HepG2 (cell line): ENCODE data around the gene PLXNB2. TPM values are rescaled to one million over a fixed set of nuclear protein-coding genes. Genes with fewer than 3 reads are reported as not detected.

ENCODE experiments used
- ATAC-seq: fragments of 200-7000 bp; cut with Tn5 transposase; 3 replicates; pipeline ENCODE4 v1.9.1; 2020; ENCODE audit warnings: mild to moderate bottlenecking, moderate library complexity
- Bru-seq: library from RNA; stranded (reverse); fragments of 400-500 nt; gene quantifications from one replicate; lab custom pipeline; 2021; lab: Mats Ljungman, UMichigan
- BruChase-seq, 2 experiments: library from RNA; stranded (reverse); fragments of 400-500 nt; gene quantifications; one replicate each; lab custom pipeline; 2021; lab: Mats Ljungman, UMichigan
- BruUV-seq: library from RNA; stranded (reverse); fragments of 400-500 nt; replicated peaks from 2 replicates; lab custom pipeline; 2021; lab: Mats Ljungman, UMichigan
- CTCF ChIA-PET: fragments of 300-600 bp; formaldehyde crosslinking; extraction: SDS; loops from one replicate; lab custom pipeline; 2021; ENCODE audit warnings: low total read pairs, inconsistent platforms, low intra/inter-chr PET ratio; lab: Yijun Ruan, JAX
- POLR2A ChIA-PET: fragments of 350-600 bp; sonication (Branson Sonifier 250); formaldehyde crosslinking; loops from one replicate; lab custom pipeline; 2020; ENCODE audit warnings: antibody characterized with exemption, inconsistent platforms; lab: Yijun Ruan, JAX
- DNase-seq: peaks from one replicate; pipeline ENCODE4 v3.0.0-alpha.2; 2015; ENCODE audit warnings: low spot score
- FAIRE-seq: peaks from 3 replicates; lab custom pipeline; 2011; peaks lifted over from hg19 to GRCh38; lab: Jason Lieb, UNC
- H2AFZ ChIP-seq: one replicate; pipeline ENCODE4 v1.6.1; 2011; ENCODE audit warnings: low read length, inconsistent platforms
- H3K27ac ChIP-seq: fragments of 300-600 bp; 3 replicates; pipeline ENCODE4 v1.8.0; 2011; ENCODE audit warnings: mixed run types, mild to moderate bottlenecking, mixed read lengths, low read length, inconsistent platforms; ENCODE audit not compliant: insufficient read depth; ENCODE audit errors: extremely low read length
- H3K27me3 ChIP-seq, 2 experiments: fragments of 200-600 bp in 1 of 2; 2 replicates in 1 of 2; 3 replicates in 1 of 2; pipeline versions ENCODE4 v1.6.0 to v1.8.0; 2011; ENCODE audit warnings: low read length in 2 of 2, mild to moderate bottlenecking in 2 of 2, moderate library complexity in 2 of 2, inconsistent platforms in 1 of 2; ENCODE audit not compliant: insufficient read depth in 2 of 2, control insufficient read depth in 1 of 2
- H3K36me3 ChIP-seq, 2 experiments: fragments of 200-600 bp in 1 of 2; replicated peaks in 1 of 2; 2 replicates in 1 of 2; 3 replicates in 1 of 2; pipeline versions ENCODE4 v1.5.1 to v1.8.0; 2011; ENCODE audit warnings: low read length in 2 of 2, inconsistent platforms in 1 of 2; ENCODE audit not compliant: insufficient read depth in 2 of 2, control insufficient read depth in 1 of 2
- H3K4me1 ChIP-seq: 2 replicates; pipeline ENCODE4 v1.5.1; 2012; ENCODE audit warnings: low read length, inconsistent platforms; ENCODE audit not compliant: insufficient read depth
- H3K4me2 ChIP-seq: 2 replicates; pipeline ENCODE4 v1.6.0; 2011; ENCODE audit warnings: low read depth, low read length, inconsistent platforms
- H3K4me3 ChIP-seq, 3 experiments: fragments of 200-600 bp in 1 of 3; sonication (generic), shearing (Covaris generic) in 1 of 3; replicated peaks in 1 of 3; 2 replicates each; pipeline ENCODE4 v1.5.1; 2011 to 2016; ENCODE audit warnings: low read length in 3 of 3, inconsistent platforms in 2 of 3, low read depth in 2 of 3, mild to moderate bottlenecking in 2 of 3, control low read depth in 1 of 3, mixed read lengths in 1 of 3; ENCODE audit not compliant: insufficient read depth in 1 of 3
- H3K79me2 ChIP-seq: one replicate; pipeline ENCODE4 v1.6.1; 2011; ENCODE audit warnings: low read length, inconsistent platforms; ENCODE audit not compliant: insufficient read depth
- H3K9ac ChIP-seq: 2 replicates; pipeline ENCODE4 v1.6.0; 2011; ENCODE audit warnings: mild to moderate bottlenecking, low read depth, low read length, inconsistent platforms; ENCODE audit not compliant: insufficient read depth
- H3K9me3 ChIP-seq: 2 replicates; pipeline ENCODE4 v1.5.1; 2012; ENCODE audit warnings: mild to moderate bottlenecking, low read length
- H4K20me1 ChIP-seq: 2 replicates; pipeline ENCODE4 v1.6.0; 2011; ENCODE audit warnings: inconsistent platforms, mild to moderate bottlenecking, low read length, moderate library complexity; ENCODE audit not compliant: insufficient read depth
- BCL6 ChIP-seq: IDR thresholded peaks from 2 replicates; pipeline ENCODE4 v1.6.1; 2016; ENCODE audit warnings: missing genetic modification reagents, missing compliant biosample characterization
- CHCHD3 ChIP-seq: sonication (generic); formaldehyde crosslinking; IDR thresholded peaks from 2 replicates; pipeline ENCODE4 v1.8.0; 2022; ENCODE audit warnings: mild to moderate bottlenecking, missing genetic modification reagents, moderate library complexity
- FOXK2 ChIP-seq: fragments of 450-650 bp; IDR thresholded peaks from 2 replicates; pipeline ENCODE4 v1.6.1; 2016
- GFI1 ChIP-seq: sonication (generic); formaldehyde crosslinking; IDR thresholded peaks from 2 replicates; pipeline ENCODE4 v1.5.0; 2020; ENCODE audit warnings: missing genetic modification reagents, mild to moderate bottlenecking, borderline replicate concordance
- KDM1A ChIP-seq: IDR thresholded peaks from 2 replicates; pipeline ENCODE4 v1.6.1; 2016; ENCODE audit warnings: missing compliant biosample characterization
- TCF12 ChIP-seq, 2 experiments: fragments of 450-650 bp in 1 of 2; sonication (generic) in 1 of 2; formaldehyde crosslinking in 1 of 2; IDR thresholded peaks; 2 replicates each; pipeline versions ENCODE4 v1.6.1 to v1.8.0; 2017 to 2022; ENCODE audit warnings: antibody characterized with exemption in 1 of 2, mild to moderate bottlenecking in 1 of 2, missing genetic modification reagents in 1 of 2, moderate library complexity in 1 of 2
- ZNF335 ChIP-seq: sonication (generic); formaldehyde crosslinking; IDR thresholded peaks from 2 replicates; pipeline ENCODE4 v1.4.0; 2020; ENCODE audit warnings: missing genetic modification reagents
- ZNF343 ChIP-seq: sonication (generic); formaldehyde crosslinking; IDR thresholded peaks from 2 replicates; pipeline ENCODE4 v1.4.0; 2020; ENCODE audit warnings: mild to moderate bottlenecking, missing genetic modification reagents
- ZSCAN21 ChIP-seq: sonication (generic); formaldehyde crosslinking; IDR thresholded peaks from 2 replicates; pipeline ENCODE4 v1.8.0; 2022; ENCODE audit warnings: mild to moderate bottlenecking, missing genetic modification reagents, moderate library complexity, borderline replicate concordance
- WGBS: methylation state at CpG from one replicate; pipeline ENCODE4 v1.1.6; 2017; ENCODE audit warnings: low lambda C conversion rate; 5-methylcytosine and 5-hydroxymethylcytosine counted together
- in situ Hi-C: cut with HindIII; loops from 2 replicates; pipeline ENCODE4 v1.10.0; 2017; ENCODE audit warnings: low pct_unique_long_range_greater_than_20kb; ENCODE audit not compliant: extremely low pct_ligation_motif_present
- intact Hi-C: fragments of 100-400 bp; cut with micrococcal nuclease; formaldehyde crosslinking; loops from one replicate; pipeline ENCODE4 v1.10.0; 2022; ENCODE audit not compliant: unreplicated experiment
- long read RNA-seq, 2 experiments: library from RNA in 1 of 2; library from polyadenylated mRNA in 1 of 2; stranded (forward) in 1 of 2; unstranded in 1 of 2; transcript quantifications; one replicate each; pipeline ENCODE4 v2.0.0, GENCODE V29; 2019 to 2022
- polyA minus RNA-seq, 3 experiments: library from RNA; depleted of rRNA, polyadenylated mRNA; stranded (reverse); fragments of >200 nt; gene quantifications; 2 replicates each; pipeline ENCODE4 v1.2.3, GENCODE V29; 2011; ENCODE audit warnings: low replicate concordance in 1 of 3
- polyA plus RNA-seq, 8 experiments: library from polyadenylated mRNA; depleted of rRNA in 3 of 8; stranded (reverse) in 7 of 8; unstranded in 1 of 8; fragments of >200 nt; fragmentation: Illumina TruSeq in 4 of 8; extraction: Trizol in 4 of 8; gene quantifications; 2 replicates each; pipeline versions ENCODE4 v1.2.1 to v1.2.3, GENCODE V29; 2011 to 2016; ENCODE audit warnings: low read depth in 4 of 8, missing spikeins in 1 of 8, mixed read lengths in 1 of 8; ENCODE audit not compliant: insufficient read depth in 1 of 8
- total RNA-seq, 5 experiments: library from RNA; depleted of rRNA; stranded (reverse); fragments of >200 nt; fragmentation: Illumina TruSeq; extraction: Trizol; gene quantifications; 2 replicates each; pipeline ENCODE4 v1.2.3, GENCODE V29; 2016; ENCODE audit warnings: low read depth in 1 of 5
- TF ChIP-seq, protein P1 (sequence below): sonication (generic); formaldehyde crosslinking; IDR thresholded peaks from 2 replicates; pipeline ENCODE4 v1.4.0; 2020; ENCODE audit warnings: missing genetic modification reagents, borderline replicate concordance

PLXNB2 gene, protein sequence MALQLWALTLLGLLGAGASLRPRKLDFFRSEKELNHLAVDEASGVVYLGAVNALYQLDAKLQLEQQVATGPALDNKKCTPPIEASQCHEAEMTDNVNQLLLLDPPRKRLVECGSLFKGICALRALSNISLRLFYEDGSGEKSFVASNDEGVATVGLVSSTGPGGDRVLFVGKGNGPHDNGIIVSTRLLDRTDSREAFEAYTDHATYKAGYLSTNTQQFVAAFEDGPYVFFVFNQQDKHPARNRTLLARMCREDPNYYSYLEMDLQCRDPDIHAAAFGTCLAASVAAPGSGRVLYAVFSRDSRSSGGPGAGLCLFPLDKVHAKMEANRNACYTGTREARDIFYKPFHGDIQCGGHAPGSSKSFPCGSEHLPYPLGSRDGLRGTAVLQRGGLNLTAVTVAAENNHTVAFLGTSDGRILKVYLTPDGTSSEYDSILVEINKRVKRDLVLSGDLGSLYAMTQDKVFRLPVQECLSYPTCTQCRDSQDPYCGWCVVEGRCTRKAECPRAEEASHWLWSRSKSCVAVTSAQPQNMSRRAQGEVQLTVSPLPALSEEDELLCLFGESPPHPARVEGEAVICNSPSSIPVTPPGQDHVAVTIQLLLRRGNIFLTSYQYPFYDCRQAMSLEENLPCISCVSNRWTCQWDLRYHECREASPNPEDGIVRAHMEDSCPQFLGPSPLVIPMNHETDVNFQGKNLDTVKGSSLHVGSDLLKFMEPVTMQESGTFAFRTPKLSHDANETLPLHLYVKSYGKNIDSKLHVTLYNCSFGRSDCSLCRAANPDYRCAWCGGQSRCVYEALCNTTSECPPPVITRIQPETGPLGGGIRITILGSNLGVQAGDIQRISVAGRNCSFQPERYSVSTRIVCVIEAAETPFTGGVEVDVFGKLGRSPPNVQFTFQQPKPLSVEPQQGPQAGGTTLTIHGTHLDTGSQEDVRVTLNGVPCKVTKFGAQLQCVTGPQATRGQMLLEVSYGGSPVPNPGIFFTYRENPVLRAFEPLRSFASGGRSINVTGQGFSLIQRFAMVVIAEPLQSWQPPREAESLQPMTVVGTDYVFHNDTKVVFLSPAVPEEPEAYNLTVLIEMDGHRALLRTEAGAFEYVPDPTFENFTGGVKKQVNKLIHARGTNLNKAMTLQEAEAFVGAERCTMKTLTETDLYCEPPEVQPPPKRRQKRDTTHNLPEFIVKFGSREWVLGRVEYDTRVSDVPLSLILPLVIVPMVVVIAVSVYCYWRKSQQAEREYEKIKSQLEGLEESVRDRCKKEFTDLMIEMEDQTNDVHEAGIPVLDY (N-terminal part only)
- total RNA-seq (2016; rRNA removed; fragmentation: Illumina TruSeq; extraction: Trizol) (19.3 and 32.6 TPM in 2 replicates), polyA plus RNA-seq (2011; rRNA removed) (68.9 and 79.4 TPM in 2 replicates), polyA minus RNA-seq (2011; rRNA and poly(A)+ RNA removed; ENCODE audit: low replicate concordance) (61.5 and 149 TPM in 2 replicates), Bru-seq, nascent RNA (percentile 54 among the genes with signal in this experiment), BruChase-seq, experiment 1, labeled RNA remaining after a 6-hour chase (percentile 84 among the genes with signal in this experiment), BruChase-seq, experiment 2, labeled RNA remaining after a 2-hour chase (percentile 69 among the genes with signal in this experiment)
- total RNA-seq (2016; cell fraction: cytosol; rRNA removed; fragmentation: Illumina TruSeq; extraction: Trizol; ENCODE audit: low read depth): 4.6 and 4.9 TPM in 2 replicates
- 16.8 and 32.7 TPM in 2 replicates for total RNA-seq (2016; cell fraction: insoluble cytoplasmic fraction; rRNA removed; fragmentation: Illumina TruSeq; extraction: Trizol)
- 13.7 and 15.6 TPM in 2 replicates for total RNA-seq (2016; cell fraction: membrane; rRNA removed; fragmentation: Illumina TruSeq; extraction: Trizol)
- total RNA-seq (2016; cell fraction: nucleus; rRNA removed; fragmentation: Illumina TruSeq; extraction: Trizol): 43.2 and 57.8 TPM in 2 replicates
- polyA plus RNA-seq (2011; cell fraction: cytosol; rRNA removed): 46.5 and 75.4 TPM in 2 replicates
- polyA plus RNA-seq (2011; cell fraction: nucleus; rRNA removed): 265 and 413 TPM in 2 replicates
- polyA plus RNA-seq (2012): 53.9 and 72.9 TPM in 2 replicates
- polyA plus RNA-seq (2016; cell fraction: cytosol; fragmentation: Illumina TruSeq; extraction: Trizol; ENCODE audit: low read depth): 5.5 and 6.2 TPM in 2 replicates
- 16.2 and 23.0 TPM in 2 replicates for polyA plus RNA-seq (2016; cell fraction: insoluble cytoplasmic fraction; fragmentation: Illumina TruSeq; extraction: Trizol; ENCODE audit: low read depth)
- polyA plus RNA-seq (2016; cell fraction: membrane; fragmentation: Illumina TruSeq; extraction: Trizol; ENCODE audit: low read depth): 10.1 and 11.9 TPM in 2 replicates
- polyA plus RNA-seq (2016; cell fraction: nucleus; fragmentation: Illumina TruSeq; extraction: Trizol; ENCODE audit: insufficient read depth, low read depth): 148 and 155 TPM in 2 replicates
- 76.6 and 89.8 TPM in 2 replicates for polyA minus RNA-seq (2011; cell fraction: cytosol; rRNA and poly(A)+ RNA removed)
- 57.9 and 61.3 TPM in 2 replicates for polyA minus RNA-seq (2011; cell fraction: nucleus; rRNA and poly(A)+ RNA removed)
- long read RNA-seq, experiment 1, partial matches to known transcripts: 19 of 25 reads
- long read RNA-seq, experiment 1, other reads (novel, unspliced or antisense): 3 of 25 reads
- long read RNA-seq, experiment 2, full-length matches to known transcripts: 24 of 208 reads
- long read RNA-seq, experiment 2, partial matches to known transcripts: 100 of 208 reads
- long read RNA-seq, experiment 2, other reads (novel, unspliced or antisense): 84 of 208 reads

DNA sequence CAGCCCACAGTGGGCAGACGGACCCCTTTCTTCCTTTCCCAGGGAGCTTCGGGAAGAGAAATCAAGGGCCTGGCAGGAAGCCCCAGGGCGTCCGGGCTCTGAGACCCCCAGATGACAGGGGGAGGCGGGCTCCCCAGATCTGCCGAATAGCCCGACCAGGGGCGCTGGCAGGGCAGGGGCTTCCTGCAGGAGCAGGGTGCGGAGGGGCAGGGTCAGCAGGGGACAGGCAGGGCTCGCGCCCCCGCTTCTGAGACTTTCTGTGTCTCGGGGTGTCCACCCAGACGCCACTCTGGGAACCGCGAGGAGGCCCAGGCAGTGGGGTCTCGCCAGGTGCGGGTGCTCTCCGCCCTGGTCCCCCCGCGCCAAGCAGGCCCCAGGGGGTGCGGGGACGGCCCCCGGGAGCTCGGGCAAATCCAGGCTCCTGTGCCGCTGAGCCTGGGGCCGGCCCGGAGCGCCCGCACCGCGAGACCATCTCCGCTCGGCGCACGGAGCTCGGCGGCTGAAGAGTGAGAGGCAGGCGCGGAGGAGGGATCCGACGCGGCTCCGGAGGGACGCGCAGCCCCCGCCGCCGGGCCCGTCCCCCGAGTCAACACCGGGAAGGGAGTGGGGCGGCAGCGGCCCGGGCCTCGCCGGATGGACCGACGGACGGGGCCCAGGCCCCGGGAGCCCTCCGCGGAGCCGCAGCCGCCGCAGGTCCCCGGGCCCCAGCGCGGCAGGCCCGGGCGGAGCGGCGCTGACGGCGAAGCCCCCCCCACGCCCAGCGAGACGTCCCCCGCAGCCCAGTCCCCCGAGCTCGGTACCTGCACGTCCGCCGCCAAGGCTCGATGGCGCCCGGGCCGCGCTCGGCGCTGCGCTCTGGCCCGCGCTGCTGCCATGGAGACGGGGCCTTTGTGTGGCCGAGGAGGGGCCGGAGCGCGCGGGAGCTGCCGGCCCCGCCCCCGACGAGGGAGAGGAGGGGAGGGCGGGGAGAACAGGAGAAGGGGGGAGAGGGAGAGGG is at the start of gene PLXNB2:
Gene PLXNB2 (minus strand): TSS at position 894 of the 997 bp plus-strand sequence. CDS start 17,062 bp downstream, outside the sequence.
- under 1% methylated on average over 31 of the region's 105 CpGs for WGBS
- TF ChIP-seq ZNF343 (no peak), BCL6 (no peak), GFI1 (CRISPR knock-in tag) (peak; percentile 19; the same call in 1 of the 2 replicates), TCF12 (IDR thresholded peaks at IDR 0.05) (no peak), TCF12 (CRISPR knock-in tag; IDR thresholded peaks at IDR 0.05) (no peak), CHCHD3 (no peak), ZNF335 (no peak), FOXK2 (no peak), ZSCAN21 (CRISPR knock-in tag) (no peak), KDM1A (CRISPR knock-in tag) (no peak)
- TF ChIP-seq, protein P1, sequence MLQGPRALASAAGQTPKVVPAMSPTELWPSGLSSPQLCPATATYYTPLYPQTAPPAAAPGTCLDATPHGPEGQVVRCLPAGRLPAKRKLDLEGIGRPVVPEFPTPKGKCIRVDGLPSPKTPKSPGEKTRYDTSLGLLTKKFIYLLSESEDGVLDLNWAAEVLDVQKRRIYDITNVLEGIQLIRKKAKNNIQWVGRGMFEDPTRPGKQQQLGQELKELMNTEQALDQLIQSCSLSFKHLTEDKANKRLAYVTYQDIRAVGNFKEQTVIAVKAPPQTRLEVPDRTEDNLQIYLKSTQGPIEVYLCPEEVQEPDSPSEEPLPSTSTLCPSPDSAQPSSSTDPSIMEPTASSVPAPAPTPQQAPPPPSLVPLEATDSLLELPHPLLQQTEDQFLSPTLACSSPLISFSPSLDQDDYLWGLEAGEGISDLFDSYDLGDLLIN: no peak

More for the DNA sequence above, at the start of gene PLXNB2:
- in situ Hi-C loops (no loop called here), intact Hi-C loops (no loop called here)
- H3K27ac ChIP-seq: peak within 1 kb of the TSS; percentile 67
- DNase-seq (peak; percentile 68), ATAC-seq (no peak), FAIRE-seq (no peak)
- peaks cover 82% of the 10 kb centered on the region for H3K4me1 ChIP-seq
- ChIA-PET POLR2A (interaction anchor here (0.6 to 6.7 kb wide), 11 partner anchors 10 to 166 kb away, joined by 3 to 126 read pairs (median 4); partner anchors contain the start of gene MAPK12), CTCF (interaction anchor here (1.0 to 1.4 kb wide), 2 partner anchors 30 to 31 kb away, joined by 3 to 4 read pairs; no protein-coding TSS in a partner anchor)
- H3K79me2 ChIP-seq: peaks cover 47% of the 10 kb centered on the region
- H4K20me1 ChIP-seq: no peaks in the 10 kb centered on the region; the same call in 1 of the 2 replicates
- peak within 1 kb of the TSS; percentile 90 for H3K4me2 ChIP-seq
- H3K27me3 ChIP-seq: no peaks in the 10 kb centered on the region
- H3K4me3 ChIP-seq: peak within 1 kb of the TSS; percentile 90 to 95 (median 95)
- no TSS peak for BruUV-seq
- H3K9ac ChIP-seq: peak within 1 kb of the TSS; percentile 90
- H3K9me3 ChIP-seq: no peaks in the 10 kb centered on the region
- no peak within 1 kb of the TSS for H2AFZ ChIP-seq
- H3K36me3 ChIP-seq: peaks cover 0 to 2% of the 10 kb centered on the region in 2 experiments; a peak in 1 of 5 replicates
